IPS-18a (cell line): ENCODE results near the gene MSANTD3.

ENCODE experiments used
- H3K27ac ChIP-seq: one replicate; pipeline ENCODE4 v1.5.1; 2013; ENCODE audit warnings: low read length
- H3K27me3 ChIP-seq: one replicate; pipeline ENCODE4 v1.6.1; 2013; ENCODE audit warnings: mild to moderate bottlenecking, low read length; ENCODE audit not compliant: control insufficient read depth, insufficient read depth
- H3K36me3 ChIP-seq: one replicate; pipeline ENCODE4 v1.6.1; 2013; ENCODE audit warnings: low read depth, low read length; ENCODE audit not compliant: control insufficient read depth
- H3K4me1 ChIP-seq: one replicate; pipeline ENCODE4 v1.6.1; 2013; ENCODE audit warnings: low read depth, low read length; ENCODE audit not compliant: control insufficient read depth
- H3K4me3 ChIP-seq: one replicate; pipeline ENCODE4 v1.5.1; 2013; ENCODE audit warnings: low read length
- H3K9ac ChIP-seq: one replicate; pipeline ENCODE4 v1.6.1; 2013; ENCODE audit warnings: mild to moderate bottlenecking, low read length, moderate library complexity
- H3K9me3 ChIP-seq: one replicate; pipeline ENCODE4 v1.6.1; 2013; ENCODE audit warnings: low read depth, low read length; ENCODE audit not compliant: control insufficient read depth

MSANTD3 gene

DNA sequence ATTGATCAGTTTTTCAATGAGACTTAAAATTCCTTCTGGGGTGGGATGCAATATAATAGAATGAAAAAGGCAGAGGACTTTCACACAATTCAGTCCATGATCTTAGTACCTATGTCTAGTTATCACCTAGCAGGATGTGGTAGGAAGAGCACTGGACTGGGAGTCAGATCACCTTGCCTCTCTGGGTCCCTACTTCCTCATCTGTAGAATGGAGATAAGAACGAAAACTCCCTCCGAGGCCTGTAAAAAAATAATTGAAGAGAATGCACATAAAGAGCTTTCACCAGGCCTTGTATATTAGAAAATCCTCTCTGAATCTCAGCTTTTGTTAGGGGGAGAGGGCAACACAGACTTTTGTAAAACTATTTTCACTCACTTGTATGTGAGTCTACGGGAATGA is 45.3 kb downstream of the MSANTD3 start:
- no peaks in the 10 kb centered on the region for H3K27me3 ChIP-seq
- H3K9me3 ChIP-seq = no peaks in the 10 kb centered on the region
- H3K36me3 ChIP-seq = no peaks in the 10 kb centered on the region
- H3K27ac ChIP-seq = peak overlapping the region; percentile 1
- peak overlapping the region; percentile 50 for H3K4me3 ChIP-seq
- H3K4me1 ChIP-seq = peaks cover 18% of the 10 kb centered on the region
- peak overlapping the region; percentile 29 for H3K9ac ChIP-seq

DNA sequence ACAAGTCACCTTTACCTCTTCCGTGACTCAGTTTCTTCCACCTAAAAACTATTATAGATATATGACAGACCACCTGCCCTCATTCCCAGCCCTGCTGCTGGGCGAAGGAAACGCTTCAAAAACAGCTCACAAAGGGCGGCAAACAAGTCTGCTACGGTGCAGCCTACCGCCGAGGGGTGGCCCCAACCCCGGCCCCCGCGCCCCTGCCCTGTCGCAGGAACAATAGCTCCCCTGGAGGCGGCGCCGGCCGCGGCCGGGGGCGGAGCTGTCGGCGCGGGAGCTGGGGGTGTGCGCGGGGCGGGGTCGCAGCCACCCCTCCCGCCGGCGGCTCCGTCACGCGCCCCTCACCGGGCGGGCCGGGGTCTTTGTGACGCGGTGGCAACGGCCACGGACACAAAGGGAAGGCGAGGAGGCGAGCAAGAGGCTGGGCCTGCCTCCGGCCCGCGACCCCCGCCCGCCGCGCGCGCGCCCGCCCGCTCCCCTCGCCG is 45.9 kb downstream of the MSANTD3 start, which contains the start of gene TMEFF1:
TMEFF1 (plus strand) TSS at position 362 of the 488 bp plus-strand sequence. CDS start 396 bp downstream, outside the sequence.
- Histone ChIP-seq H3K4me3 (peak within 1 kb of the TSS; percentile 97), H3K27me3 (no peaks in the 10 kb centered on the region), H3K9ac (peak within 1 kb of the TSS; percentile 90), H3K4me1 (peaks cover 18% of the 10 kb centered on the region), H3K27ac (peak within 1 kb of the TSS; percentile 1), H3K9me3 (no peaks in the 10 kb centered on the region), H3K36me3 (no peaks in the 10 kb centered on the region)

DNA sequence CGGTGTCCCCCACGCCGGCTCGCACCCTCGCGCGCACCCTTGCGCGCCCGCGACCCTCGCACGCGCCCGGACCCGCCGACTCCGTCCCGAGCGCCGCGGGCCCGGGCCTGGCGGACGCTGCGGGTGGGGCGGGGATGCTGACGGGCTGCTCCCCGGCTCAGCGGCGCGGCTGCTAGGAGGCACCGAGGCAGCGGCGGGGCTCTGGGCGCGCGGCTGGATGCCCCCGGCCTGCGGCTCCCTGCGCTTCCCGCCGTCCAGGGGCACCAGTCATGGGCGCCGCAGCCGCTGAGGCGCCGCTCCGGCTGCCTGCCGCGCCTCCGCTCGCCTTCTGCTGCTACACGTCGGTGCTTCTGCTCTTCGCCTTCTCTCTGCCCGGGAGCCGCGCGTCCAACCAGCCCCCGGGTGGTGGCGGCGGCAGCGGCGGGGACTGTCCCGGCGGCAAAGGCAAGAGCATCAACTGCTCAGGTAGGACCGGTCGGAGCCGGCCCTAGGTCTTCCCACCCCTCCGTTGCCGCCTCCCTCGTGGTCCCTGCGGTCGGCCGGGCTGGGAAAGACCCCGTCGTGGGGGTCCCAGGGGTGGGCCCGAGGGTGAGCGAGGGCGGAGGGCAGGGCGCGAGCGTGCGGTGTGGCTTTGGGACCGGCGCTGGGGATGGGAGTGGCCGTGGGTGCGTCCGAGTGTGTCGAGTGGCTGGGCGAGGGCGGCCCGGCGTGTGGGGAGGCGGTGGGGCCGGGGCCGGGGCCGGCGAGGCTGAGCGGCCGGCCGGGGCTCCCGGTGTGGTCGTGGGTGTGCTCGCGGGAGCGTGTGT is 46.5 kb downstream of the MSANTD3 start:
- H3K9me3 ChIP-seq = no peaks in the 10 kb centered on the region
- H3K9ac ChIP-seq = peak overlapping the region; percentile 90
- H3K27me3 ChIP-seq = no peaks in the 10 kb centered on the region
- peaks cover 18% of the 10 kb centered on the region for H3K4me1 ChIP-seq
- H3K4me3 ChIP-seq = peak overlapping the region; percentile 97
- H3K27ac ChIP-seq = no peak overlapping the region
- no peaks in the 10 kb centered on the region for H3K36me3 ChIP-seq

DNA sequence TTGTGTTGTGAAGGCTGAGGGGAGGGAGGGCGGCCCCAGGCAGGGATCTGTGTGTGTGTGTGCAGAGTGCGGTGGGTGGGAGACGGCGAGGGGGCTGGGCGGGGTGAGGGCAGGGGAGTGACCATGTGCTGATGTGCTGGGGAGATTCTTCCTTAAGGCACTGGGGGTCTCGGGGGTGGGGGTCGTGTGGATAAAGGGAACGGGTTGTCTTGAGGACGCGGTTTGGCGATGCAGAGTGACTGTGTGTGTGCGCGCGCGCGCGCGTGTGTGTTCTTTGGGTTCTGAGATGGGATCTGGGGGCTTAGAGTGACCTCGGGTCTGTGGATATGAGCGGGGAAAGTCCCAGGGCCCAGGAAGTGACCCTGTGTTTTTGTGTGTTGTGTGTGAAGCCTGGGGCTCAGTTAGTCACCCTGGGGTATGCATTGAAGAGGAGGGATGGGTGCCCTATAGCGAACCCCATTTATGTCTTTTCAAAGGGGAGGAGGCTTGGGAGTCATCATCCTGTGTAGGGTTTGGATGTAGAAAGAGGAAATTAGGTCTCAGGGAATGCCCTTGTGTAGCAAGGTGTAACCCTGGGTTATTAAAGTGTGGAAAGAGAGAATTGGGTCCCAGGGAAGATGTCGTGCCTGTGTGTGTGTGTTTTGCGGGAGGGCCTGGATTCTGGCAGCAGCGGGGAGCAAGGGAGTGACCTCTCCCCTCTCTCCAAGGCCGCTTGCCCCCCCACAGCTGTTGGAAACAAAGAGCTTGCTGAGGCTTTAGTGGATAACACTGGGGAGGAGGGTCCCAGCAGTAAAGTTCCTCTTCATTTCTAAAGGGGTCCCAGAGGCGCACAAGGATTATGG is 47.4 kb downstream of the MSANTD3 start:
- Histone ChIP-seq H3K4me3 (peak overlapping the region; percentile 97), H3K27me3 (no peaks in the 10 kb centered on the region), H3K9ac (peak overlapping the region; percentile 90), H3K9me3 (no peaks in the 10 kb centered on the region), H3K27ac (no peak overlapping the region), H3K4me1 (peaks cover 18% of the 10 kb centered on the region), H3K36me3 (no peaks in the 10 kb centered on the region)

DNA sequence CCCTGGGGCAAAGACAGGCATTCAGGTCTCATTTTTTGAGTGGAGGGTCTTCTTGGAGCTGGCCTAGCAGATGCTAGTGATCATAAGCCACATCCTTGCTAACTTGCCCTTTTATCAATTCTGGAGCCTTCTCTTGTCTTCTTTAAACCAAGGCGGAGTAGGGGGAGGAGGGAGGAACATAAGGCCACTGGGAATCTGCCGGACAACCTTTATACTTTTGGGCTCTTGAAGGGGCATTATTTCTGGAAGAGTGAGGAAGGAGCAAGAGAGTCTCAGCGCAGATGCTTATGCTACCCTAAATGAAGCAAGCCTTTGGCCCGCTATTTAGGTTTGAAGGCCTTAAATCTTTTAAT is 48.0 kb downstream of the MSANTD3 start:
- H3K9ac ChIP-seq = peak overlapping the region; percentile 90
- no peak overlapping the region for H3K27ac ChIP-seq
- no peaks in the 10 kb centered on the region for H3K36me3 ChIP-seq
- no peaks in the 10 kb centered on the region for H3K27me3 ChIP-seq
- peaks cover 18% of the 10 kb centered on the region for H3K4me1 ChIP-seq
- peak overlapping the region; percentile 97 for H3K4me3 ChIP-seq
- no peaks in the 10 kb centered on the region for H3K9me3 ChIP-seq

DNA sequence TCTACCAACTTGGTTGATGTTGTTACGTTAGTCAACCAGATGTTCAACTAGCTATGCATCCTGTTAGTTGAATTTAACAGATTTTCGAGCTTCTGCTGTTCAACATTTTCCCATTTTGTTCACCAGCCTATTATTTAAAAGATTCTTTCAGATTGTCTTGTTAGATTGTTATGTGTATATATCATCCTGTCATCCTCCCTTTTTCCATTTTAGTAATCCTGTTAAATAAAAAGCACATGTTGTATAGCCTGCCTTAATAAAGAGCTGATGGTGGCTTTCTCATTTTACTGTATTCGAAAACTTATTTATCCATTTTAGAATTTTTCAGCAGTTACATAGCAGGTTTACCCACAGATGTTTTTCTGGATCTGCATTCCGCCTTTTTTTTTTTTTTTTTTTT is 50.3 kb downstream of the MSANTD3 start:
- no peaks in the 10 kb centered on the region for H3K27me3 ChIP-seq
- H3K9me3 ChIP-seq = no peaks in the 10 kb centered on the region
- H3K36me3 ChIP-seq = no peaks in the 10 kb centered on the region
- peaks cover 16% of the 10 kb centered on the region for H3K4me1 ChIP-seq
- H3K4me3 ChIP-seq = no peak overlapping the region
- H3K9ac ChIP-seq = no peak overlapping the region
- H3K27ac ChIP-seq = no peak overlapping the region

DNA sequence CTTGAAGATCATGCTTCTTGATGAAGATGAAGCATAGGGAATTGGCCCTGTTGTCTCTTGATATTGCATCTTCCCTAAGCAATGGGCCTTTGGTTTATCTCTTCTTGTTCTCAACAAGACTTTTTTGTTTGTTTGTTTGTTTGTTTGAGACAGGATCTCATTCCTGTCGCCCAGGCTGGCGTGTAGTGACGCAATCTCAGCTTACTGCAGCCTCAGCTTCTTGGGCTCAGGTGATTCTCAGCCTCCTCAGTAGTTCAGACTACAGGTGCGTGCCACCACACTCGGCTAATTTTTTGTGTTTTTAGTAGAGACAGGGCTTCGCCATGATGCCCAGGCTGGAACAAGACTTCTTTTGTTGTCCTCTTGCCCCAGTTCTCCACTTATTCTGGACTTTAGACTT is 51.2 kb downstream of the MSANTD3 start:
- peaks cover 12% of the 10 kb centered on the region for H3K4me1 ChIP-seq

DNA sequence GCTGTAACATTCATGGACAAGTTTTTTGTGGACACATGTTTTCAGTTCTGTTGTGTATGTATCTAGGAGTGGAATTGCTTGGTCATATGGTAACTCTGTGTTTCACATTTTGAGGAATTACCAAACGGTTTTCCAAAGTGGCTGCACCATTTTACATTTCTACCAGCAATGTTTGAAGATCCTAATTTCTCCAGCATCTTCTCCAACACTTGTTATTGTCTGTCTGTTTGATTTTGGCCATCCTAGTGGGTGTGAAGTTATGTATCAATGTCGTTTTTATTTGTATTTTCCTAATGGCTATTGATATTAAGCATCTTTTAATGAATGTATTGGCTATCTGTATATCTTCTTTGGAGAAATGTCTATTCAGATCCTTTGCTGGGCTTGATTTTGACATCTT is 52.9 kb downstream of the MSANTD3 start:
- H3K9me3 ChIP-seq = no peaks in the 10 kb centered on the region
- no peak overlapping the region for H3K4me3 ChIP-seq
- H3K4me1 ChIP-seq = peaks cover 12% of the 10 kb centered on the region
- no peak overlapping the region for H3K9ac ChIP-seq
- H3K27me3 ChIP-seq = no peaks in the 10 kb centered on the region
- no peaks in the 10 kb centered on the region for H3K36me3 ChIP-seq
- H3K27ac ChIP-seq = no peak overlapping the region

More for the DNA sequence above, 51.2 kb downstream of the MSANTD3 start:
- H3K4me3 ChIP-seq = no peak overlapping the region
- no peaks in the 10 kb centered on the region for H3K27me3 ChIP-seq
- no peak overlapping the region for H3K27ac ChIP-seq
- no peak overlapping the region for H3K9ac ChIP-seq
- no peaks in the 10 kb centered on the region for H3K36me3 ChIP-seq
- no peaks in the 10 kb centered on the region for H3K9me3 ChIP-seq

DNA sequence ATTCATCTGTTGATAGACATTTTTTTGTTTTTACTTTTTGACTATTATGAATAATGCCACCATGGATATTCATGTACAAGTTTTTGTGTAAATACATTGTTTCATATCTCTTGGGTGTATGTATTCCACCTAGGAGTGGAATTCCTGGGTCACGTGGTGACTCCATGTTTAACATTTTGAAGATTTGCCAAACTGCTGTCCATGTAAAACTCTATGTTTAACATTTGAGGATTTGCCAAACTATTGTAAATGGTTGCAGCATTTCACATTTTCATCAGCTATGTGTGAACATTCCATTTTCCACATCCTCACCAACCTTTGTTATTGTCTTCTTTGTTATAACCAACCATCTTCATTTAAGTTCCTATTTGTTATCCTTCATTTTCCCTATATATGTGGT is 58.3 kb downstream of the MSANTD3 start:
- H3K4me3 ChIP-seq = no peak overlapping the region
- H3K9ac ChIP-seq = no peak overlapping the region
- H3K4me1 ChIP-seq = peaks cover 5% of the 10 kb centered on the region
- no peaks in the 10 kb centered on the region for H3K36me3 ChIP-seq
- H3K9me3 ChIP-seq = no peaks in the 10 kb centered on the region
- H3K27ac ChIP-seq = no peak overlapping the region
- H3K27me3 ChIP-seq = no peaks in the 10 kb centered on the region

DNA sequence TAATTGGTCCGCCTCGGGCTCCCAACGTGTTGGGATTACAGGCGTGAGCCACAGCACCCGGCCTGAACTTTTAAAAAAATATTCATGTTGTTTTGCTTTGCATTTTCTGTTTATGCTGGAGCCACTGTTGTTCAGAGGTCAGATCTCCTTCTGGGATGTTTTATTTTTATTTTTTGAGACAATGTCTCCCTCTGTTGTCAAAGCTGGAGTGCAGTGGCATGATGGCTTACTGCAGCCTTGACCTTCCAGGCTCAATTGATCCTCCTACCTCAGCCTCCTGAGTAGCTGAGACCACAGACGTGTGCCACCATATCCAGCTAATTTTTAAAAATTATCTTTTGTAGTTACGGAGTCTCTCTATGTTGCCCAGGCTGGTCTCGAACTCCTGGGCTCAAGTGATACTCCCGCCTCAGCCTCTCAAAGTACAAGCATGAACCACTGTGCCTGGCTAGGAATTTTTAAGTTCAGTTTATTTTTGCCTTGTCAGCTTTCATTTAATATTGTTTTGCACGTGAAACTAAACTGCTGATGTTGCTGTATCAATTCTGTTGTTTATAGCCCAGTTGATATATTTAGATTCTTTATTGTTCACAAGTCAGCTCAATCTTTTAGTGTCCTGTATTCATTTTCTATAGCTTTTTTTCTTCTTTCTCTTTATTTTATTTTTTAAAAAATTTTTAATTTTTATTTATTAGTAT is 59.7 kb downstream of the MSANTD3 start:
- Histone ChIP-seq H3K27me3 (no peaks in the 10 kb centered on the region), H3K4me1 (peaks cover 5% of the 10 kb centered on the region), H3K36me3 (no peaks in the 10 kb centered on the region), H3K4me3 (no peak overlapping the region), H3K9ac (no peak overlapping the region), H3K27ac (no peak overlapping the region), H3K9me3 (no peaks in the 10 kb centered on the region)

DNA sequence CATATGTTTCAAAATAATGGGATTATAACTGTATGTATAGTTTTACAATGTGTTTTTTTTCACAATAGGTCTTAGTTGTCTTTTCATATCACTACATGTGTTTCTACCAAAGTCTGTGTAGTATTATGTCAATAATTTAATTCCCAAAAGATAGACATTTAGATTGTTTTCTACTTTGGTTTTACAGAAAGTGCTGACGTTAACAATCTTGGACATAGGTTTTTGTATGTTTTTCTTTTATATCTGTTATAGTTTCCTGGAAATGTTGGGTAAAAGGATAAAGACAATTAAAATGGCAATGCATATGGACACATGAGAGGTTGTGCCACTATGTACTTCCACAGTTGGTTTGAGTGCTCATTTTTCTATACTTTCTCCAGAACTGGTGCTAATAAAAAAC is 61.2 kb downstream of the MSANTD3 start:
- H3K27ac ChIP-seq = no peak overlapping the region
- peaks cover 17% of the 10 kb centered on the region for H3K4me1 ChIP-seq
- H3K9me3 ChIP-seq = no peaks in the 10 kb centered on the region
- no peak overlapping the region for H3K9ac ChIP-seq
- H3K4me3 ChIP-seq = no peak overlapping the region
- H3K36me3 ChIP-seq = no peaks in the 10 kb centered on the region
- no peaks in the 10 kb centered on the region for H3K27me3 ChIP-seq
